AG10803 (cell line): Measurements from ENCODE around the gene LZIC.
A peak's percentile ranks its signal among the peaks of the same experiment; 100 is the strongest.

Source experiments
- DNase-seq: peaks from one replicate; pipeline ENCODE4 v3.0.0; 2010; ENCODE audit warnings: low read depth
- H3K4me3 ChIP-seq: 2 replicates; pipeline ENCODE4 v1.5.1; 2011; ENCODE audit warnings: mild to moderate bottlenecking, low read length, control low read depth
- TF ChIP-seq, protein P1 (sequence below): conservative IDR thresholded peaks from 2 replicates; pipeline ENCODE4 v1.5.1; 2011; ENCODE audit warnings: mild to moderate bottlenecking, low read length, control low read depth, inconsistent platforms

LZIC gene

GRCh38 chr1:9886092-9886742, 57.0 kb downstream of the LZIC start:
- H3K4me3 ChIP-seq = no peak overlapping the region
- TF ChIP-seq, protein P1, sequence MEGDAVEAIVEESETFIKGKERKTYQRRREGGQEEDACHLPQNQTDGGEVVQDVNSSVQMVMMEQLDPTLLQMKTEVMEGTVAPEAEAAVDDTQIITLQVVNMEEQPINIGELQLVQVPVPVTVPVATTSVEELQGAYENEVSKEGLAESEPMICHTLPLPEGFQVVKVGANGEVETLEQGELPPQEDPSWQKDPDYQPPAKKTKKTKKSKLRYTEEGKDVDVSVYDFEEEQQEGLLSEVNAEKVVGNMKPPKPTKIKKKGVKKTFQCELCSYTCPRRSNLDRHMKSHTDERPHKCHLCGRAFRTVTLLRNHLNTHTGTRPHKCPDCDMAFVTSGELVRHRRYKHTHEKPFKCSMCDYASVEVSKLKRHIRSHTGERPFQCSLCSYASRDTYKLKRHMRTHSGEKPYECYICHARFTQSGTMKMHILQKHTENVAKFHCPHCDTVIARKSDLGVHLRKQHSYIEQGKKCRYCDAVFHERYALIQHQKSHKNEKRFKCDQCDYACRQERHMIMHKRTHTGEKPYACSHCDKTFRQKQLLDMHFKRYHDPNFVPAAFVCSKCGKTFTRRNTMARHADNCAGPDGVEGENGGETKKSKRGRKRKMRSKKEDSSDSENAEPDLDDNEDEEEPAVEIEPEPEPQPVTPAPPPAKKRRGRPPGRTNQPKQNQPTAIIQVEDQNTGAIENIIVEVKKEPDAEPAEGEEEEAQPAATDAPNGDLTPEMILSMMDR = no peak
- DNase-seq = no peak

DNA sequence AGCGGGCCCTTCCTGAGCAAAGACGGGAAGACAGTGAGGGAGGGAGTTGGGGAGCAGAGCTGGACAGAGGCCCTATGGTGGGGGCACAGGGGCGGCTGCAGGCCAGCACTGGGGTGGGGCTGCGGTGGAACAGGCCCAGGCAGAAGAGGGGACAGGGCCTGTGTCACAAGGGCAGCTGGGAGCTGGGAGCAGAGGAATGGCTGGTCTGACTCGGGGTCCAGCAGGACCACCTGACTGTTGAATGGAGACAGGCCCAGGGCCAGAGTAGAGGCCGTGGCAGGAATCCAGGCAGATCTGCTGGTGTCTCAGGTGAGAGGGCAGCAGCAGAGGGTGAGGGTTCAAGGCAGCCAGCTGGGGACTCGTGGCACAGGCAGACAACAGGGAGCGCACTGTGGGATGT, 58.4 kb downstream of the LZIC start:
- TF ChIP-seq, protein P1 = no peak
- no peak for DNase-seq
- H3K4me3 ChIP-seq = no peak overlapping the region

DNA sequence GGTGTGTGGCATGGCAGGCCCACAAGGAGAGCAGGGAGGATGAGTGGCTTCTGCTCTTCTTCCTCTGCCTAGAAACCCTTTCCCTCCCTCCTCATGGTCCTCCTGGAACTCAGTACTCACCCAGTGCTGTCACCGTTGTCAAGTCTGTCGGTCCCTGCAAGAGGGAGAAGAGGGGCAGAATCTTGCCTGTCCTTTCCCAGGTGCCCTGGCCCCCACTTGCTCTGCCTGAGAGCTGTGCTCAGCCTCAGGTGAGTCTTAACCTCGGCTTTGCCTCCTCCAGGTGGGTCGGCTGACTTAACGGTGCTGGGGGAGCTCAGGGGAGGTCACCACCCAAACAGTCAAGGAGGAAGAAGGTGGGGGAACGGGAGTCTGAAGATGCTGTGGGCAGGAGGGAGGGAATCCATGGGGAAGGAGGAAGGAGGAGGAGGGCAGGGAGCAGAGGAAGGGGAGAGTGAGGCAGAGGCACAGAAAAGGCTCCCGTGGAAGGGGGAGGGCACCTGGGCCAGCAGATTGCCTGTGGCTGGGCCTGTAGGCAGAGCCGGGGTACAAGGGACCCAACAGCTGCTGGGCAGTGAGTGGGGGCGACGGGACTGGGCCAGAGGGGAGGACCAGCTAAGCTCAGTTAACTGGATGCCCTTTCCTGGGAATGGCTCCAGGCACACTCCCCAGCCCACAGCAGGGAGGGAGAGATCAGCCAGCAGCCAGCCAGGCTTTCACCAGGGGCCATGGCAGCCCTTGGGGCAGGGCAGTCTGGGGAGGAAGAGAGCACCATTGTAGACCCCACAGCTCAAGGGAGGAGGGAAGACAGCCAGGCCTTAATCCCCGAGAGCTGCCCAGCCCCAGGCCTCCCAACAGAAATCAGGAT, 59.4 kb downstream of the LZIC start:
- DNase-seq = no peak
- H3K4me3 ChIP-seq = no peak overlapping the region

DNA sequence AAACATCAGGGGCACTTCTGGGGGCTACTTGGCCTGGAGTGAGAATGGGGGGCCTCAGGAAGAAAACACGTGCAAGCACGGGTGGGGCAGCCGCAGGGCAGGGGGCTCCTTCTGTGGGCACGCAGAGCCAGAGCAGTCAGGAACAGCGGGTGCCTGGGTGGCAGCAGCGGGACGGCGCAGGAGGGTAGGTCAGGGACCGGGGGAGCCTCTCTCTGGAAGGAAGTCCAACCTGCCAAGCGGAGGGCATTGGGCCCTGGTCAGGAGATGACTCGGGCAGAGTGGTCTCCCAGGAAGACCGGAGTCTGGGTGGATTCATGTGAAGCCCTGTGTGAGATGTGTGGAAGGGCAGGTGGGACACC, 60.3 kb downstream of the LZIC start:
- H3K4me3 ChIP-seq = no peak overlapping the region
- TF ChIP-seq, protein P1 = no peak
- no peak for DNase-seq

More for the DNA sequence above, 59.4 kb downstream of the LZIC start:
- TF ChIP-seq, protein P1 = no peak

DNA sequence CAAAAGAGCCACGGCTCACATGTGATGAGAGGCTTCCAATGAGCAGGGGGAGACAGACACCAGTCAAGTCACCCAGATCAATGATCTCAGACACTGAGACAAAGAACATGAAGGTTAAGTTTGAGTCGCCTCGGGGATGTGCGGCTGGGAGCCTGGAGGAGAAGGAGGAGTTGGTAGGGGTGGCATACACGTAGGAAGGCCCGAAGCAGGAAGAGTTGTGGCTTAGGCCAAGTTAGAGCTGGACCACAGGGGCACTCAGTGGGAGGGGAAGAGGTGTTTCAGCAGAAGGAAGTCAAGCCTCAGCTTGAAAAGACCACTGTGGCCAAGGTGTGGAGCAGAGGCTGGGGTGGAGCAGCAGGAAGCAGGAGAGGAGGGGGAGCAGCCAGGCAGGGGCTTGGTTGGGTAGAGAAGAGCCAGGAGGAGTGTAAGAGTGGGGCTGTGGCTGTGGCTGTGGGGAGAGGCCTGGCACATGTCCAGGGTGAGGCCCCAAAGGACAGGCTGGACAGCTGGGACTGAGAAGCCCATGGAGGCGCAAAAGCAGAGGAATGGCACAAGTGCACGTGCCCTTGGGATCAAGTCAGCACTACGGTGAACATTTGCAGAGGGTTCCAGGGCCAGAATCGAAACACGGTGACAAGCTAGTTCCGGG, 60.8 kb downstream of the LZIC start:
- TF ChIP-seq, protein P1 = no peak
- no peak for DNase-seq
- H3K4me3 ChIP-seq = no peak overlapping the region

DNA sequence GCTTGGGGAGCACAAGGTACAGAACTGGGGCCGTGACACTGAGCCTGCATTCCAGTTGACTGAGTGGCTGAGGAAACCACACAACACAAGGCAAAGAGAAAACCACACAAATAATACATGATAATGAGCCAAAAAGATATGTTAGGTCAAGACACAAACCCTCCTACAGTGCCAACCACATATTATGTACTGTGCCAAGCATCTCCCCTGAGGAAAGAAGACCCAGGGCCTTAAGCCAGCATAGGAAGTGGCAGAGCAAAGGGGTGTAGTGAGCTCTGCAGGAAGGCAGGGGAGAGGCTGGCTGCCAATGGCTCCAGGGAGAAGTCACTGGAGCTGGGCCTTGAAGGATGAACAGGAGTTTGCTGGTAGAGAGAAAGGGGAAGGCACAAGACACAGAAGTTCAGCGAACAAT, 61.3 kb downstream of the LZIC start:
- TF ChIP-seq, protein P1 = no peak
- no peak overlapping the region for H3K4me3 ChIP-seq
- DNase-seq = peak; percentile 75
